Measurements from ENCODE around the gene SMYD1. TPM values are rescaled to one million over a fixed set of nuclear protein-coding genes. Genes with fewer than 3 reads are reported as not detected.

SMYD1 gene
- total RNA-seq, 1 donor from 2014 or later = not detected

- no peak overlapping the region for H3K4me2 ChIP-seq
- H2AFZ ChIP-seq (replicated peaks) = no peak overlapping the region
- Mint-ChIP-seq H3K36me3 (no peaks in the 10 kb centered on the region), H3K27me3 (ENCODE audit: insufficient read depth, low read depth) (peaks cover 11% of the 10 kb centered on the region), H3K27ac (no peak overlapping the region), H3K4me1 (no peaks in the 10 kb centered on the region), H3K9me3 (no peaks in the 10 kb centered on the region), H3K4me3 (no peak overlapping the region)
- H3K27me3 ChIP-seq = no peaks in the 10 kb centered on the region
- H3F3A ChIP-seq (ENCODE audit: low read depth) = no peaks in the 10 kb centered on the region
- H3K79me2 ChIP-seq (ENCODE audit: low read depth) = no peaks in the 10 kb centered on the region
- no peak for DNase-seq (ENCODE audit: low spot score)
- H3K9ac ChIP-seq = no peak overlapping the region
- no peaks in the 10 kb centered on the region for H3K36me3 ChIP-seq
- no peak overlapping the region for H3K4me3 ChIP-seq
- H3K9me3 ChIP-seq (ENCODE audit: low read depth) = no peaks in the 10 kb centered on the region
- TF ChIP-seq, protein P1, sequence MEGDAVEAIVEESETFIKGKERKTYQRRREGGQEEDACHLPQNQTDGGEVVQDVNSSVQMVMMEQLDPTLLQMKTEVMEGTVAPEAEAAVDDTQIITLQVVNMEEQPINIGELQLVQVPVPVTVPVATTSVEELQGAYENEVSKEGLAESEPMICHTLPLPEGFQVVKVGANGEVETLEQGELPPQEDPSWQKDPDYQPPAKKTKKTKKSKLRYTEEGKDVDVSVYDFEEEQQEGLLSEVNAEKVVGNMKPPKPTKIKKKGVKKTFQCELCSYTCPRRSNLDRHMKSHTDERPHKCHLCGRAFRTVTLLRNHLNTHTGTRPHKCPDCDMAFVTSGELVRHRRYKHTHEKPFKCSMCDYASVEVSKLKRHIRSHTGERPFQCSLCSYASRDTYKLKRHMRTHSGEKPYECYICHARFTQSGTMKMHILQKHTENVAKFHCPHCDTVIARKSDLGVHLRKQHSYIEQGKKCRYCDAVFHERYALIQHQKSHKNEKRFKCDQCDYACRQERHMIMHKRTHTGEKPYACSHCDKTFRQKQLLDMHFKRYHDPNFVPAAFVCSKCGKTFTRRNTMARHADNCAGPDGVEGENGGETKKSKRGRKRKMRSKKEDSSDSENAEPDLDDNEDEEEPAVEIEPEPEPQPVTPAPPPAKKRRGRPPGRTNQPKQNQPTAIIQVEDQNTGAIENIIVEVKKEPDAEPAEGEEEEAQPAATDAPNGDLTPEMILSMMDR (IDR thresholded peaks at IDR 0.05) = no peak
- TF ChIP-seq EZH2phosphoT487 (IDR thresholded peaks at IDR 0.05) (no peak), EZH2 (IDR thresholded peaks at IDR 0.05) (no peak)
- H4K20me1 ChIP-seq (ENCODE audit: low read depth) = no peaks in the 10 kb centered on the region
- H3K4me1 ChIP-seq = no peaks in the 10 kb centered on the region
- no peak overlapping the region for H3K27ac ChIP-seq
Measured at GRCh38 chr2:88123164-88123974, 55.7 kb downstream of the SMYD1 start.

GRCh38 chr2:88123975-88124917 lies 56.6 kb downstream of the SMYD1 start:
- H3K4me1 Mint-ChIP-seq = no peaks in the 10 kb centered on the region
- no peaks in the 10 kb centered on the region for H3K36me3 ChIP-seq

GRCh38 chr2:88125344-88125923 lies 57.8 kb downstream of the SMYD1 start:
- DNase-seq (ENCODE audit: low spot score) = no peak
- H3K9ac ChIP-seq = no peak overlapping the region
- Mint-ChIP-seq H3K4me3 (no peak overlapping the region), H3K4me1 (peaks cover 4% of the 10 kb centered on the region), H3K27ac (no peak overlapping the region), H3K27me3 (ENCODE audit: insufficient read depth, low read depth) (peaks cover 17% of the 10 kb centered on the region), H3K9me3 (no peaks in the 10 kb centered on the region), H3K36me3 (no peaks in the 10 kb centered on the region)
- no peaks in the 10 kb centered on the region for H3K79me2 ChIP-seq (ENCODE audit: low read depth)
- no peak overlapping the region for H3K4me3 ChIP-seq
- H3K4me1 ChIP-seq = no peaks in the 10 kb centered on the region
- TF ChIP-seq EZH2phosphoT487 (IDR thresholded peaks at IDR 0.05) (no peak), EZH2 (IDR thresholded peaks at IDR 0.05) (no peak)
- TF ChIP-seq, protein P1 (IDR thresholded peaks at IDR 0.05) = no peak
- no peaks in the 10 kb centered on the region for H3K27me3 ChIP-seq
- no peaks in the 10 kb centered on the region for H4K20me1 ChIP-seq (ENCODE audit: low read depth)
- H3K9me3 ChIP-seq (ENCODE audit: low read depth) = no peaks in the 10 kb centered on the region
- H3K27ac ChIP-seq = no peak overlapping the region
- H3K4me2 ChIP-seq = no peak overlapping the region
- no peaks in the 10 kb centered on the region for H3F3A ChIP-seq (ENCODE audit: low read depth)
- H3K36me3 ChIP-seq = no peaks in the 10 kb centered on the region
- no peak overlapping the region for H2AFZ ChIP-seq (replicated peaks)

More at GRCh38 chr2:88123975-88124917, 56.6 kb downstream of the SMYD1 start:
- H3K27me3 Mint-ChIP-seq (ENCODE audit: insufficient read depth, low read depth) = peaks cover 14% of the 10 kb centered on the region
- no peak overlapping the region for H3K27ac ChIP-seq
- TF ChIP-seq, protein P1 (IDR thresholded peaks at IDR 0.05) = no peak
- no peak for TF ChIP-seq EZH2 (IDR thresholded peaks at IDR 0.05)
- no peak for TF ChIP-seq EZH2phosphoT487 (IDR thresholded peaks at IDR 0.05)
- DNase-seq (ENCODE audit: low spot score) = no peak
- H4K20me1 ChIP-seq (ENCODE audit: low read depth) = no peaks in the 10 kb centered on the region
- H3K4me3 ChIP-seq = no peak overlapping the region
- H3K9me3 Mint-ChIP-seq = no peaks in the 10 kb centered on the region
- H3K27ac Mint-ChIP-seq = no peak overlapping the region
- no peaks in the 10 kb centered on the region for H3F3A ChIP-seq (ENCODE audit: low read depth)
- H3K79me2 ChIP-seq (ENCODE audit: low read depth) = no peaks in the 10 kb centered on the region
- no peaks in the 10 kb centered on the region for H3K9me3 ChIP-seq (ENCODE audit: low read depth)
- no peak overlapping the region for H2AFZ ChIP-seq (replicated peaks)
- no peak overlapping the region for H3K4me3 Mint-ChIP-seq
- no peak overlapping the region for H3K4me2 ChIP-seq
- no peak overlapping the region for H3K9ac ChIP-seq
- no peaks in the 10 kb centered on the region for H3K27me3 ChIP-seq
- no peaks in the 10 kb centered on the region for H3K4me1 ChIP-seq
- no peaks in the 10 kb centered on the region for H3K36me3 Mint-ChIP-seq

Data from neural progenitor cell (in vitro differentiated cells).